Nephron progenitor cell (in vitro differentiated cells): ENCODE results near the gene QSOX1.
A peak's percentile ranks its signal among the peaks of the same experiment; 100 is the strongest.

Experiments used
- DNase-seq: peaks from one replicate; pipeline ENCODE4 v3.0.0; 2021
- H3K27ac Mint-ChIP-seq: 2 replicates; pipeline ENCODE4 v1.8.0; 2021; ENCODE audit warnings: mild to moderate bottlenecking, moderate library complexity, mixed read lengths
- H3K27me3 Mint-ChIP-seq: 2 replicates; pipeline ENCODE4 v1.8.0; 2021; ENCODE audit warnings: mild to moderate bottlenecking, low read depth, mixed read lengths; ENCODE audit not compliant: poor library complexity
- H3K36me3 Mint-ChIP-seq: 2 replicates; pipeline ENCODE4 v1.8.0; 2021; ENCODE audit warnings: low read depth, mixed read lengths
- H3K4me1 Mint-ChIP-seq: 2 replicates; pipeline ENCODE4 v1.8.0; 2021; ENCODE audit warnings: mixed read lengths
- H3K4me3 Mint-ChIP-seq: 2 replicates; pipeline ENCODE4 v1.8.0; 2021; ENCODE audit warnings: mild to moderate bottlenecking, moderate library complexity, mixed read lengths
- H3K9me3 Mint-ChIP-seq: 2 replicates; pipeline ENCODE4 v1.8.0; 2021; ENCODE audit warnings: mild to moderate bottlenecking, moderate library complexity, mixed read lengths
- TF ChIP-seq, protein P1 (sequence below): fragments of 200-600 bp; sonication (generic); IDR thresholded peaks from 2 replicates; pipeline ENCODE4 v1.5.0; 2021; ENCODE audit warnings: antibody characterized with exemption

QSOX1 gene

DNA sequence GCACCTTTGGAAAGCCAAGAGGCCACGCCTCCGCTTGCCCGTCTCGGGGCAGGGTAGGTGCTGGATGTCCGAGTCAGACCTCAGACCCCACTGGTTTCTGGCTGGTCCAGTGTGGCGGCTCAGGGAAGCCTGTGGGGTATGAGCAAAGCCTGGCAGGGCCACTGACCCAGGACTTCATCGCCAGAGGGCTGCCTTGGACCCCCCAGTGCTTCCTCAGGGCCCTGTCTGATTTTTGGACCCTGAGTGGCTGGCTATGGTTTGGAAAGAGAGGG is 95.8 kb downstream of the QSOX1 start:
- Mint-ChIP-seq H3K27me3 (peaks cover 71% of the 10 kb centered on the region), H3K4me3 (no peak overlapping the region), H3K4me1 (peaks cover 20% of the 10 kb centered on the region), H3K27ac (no peak overlapping the region), H3K36me3 (no peaks in the 10 kb centered on the region), H3K9me3 (no peaks in the 10 kb centered on the region)
- TF ChIP-seq, protein P1, sequence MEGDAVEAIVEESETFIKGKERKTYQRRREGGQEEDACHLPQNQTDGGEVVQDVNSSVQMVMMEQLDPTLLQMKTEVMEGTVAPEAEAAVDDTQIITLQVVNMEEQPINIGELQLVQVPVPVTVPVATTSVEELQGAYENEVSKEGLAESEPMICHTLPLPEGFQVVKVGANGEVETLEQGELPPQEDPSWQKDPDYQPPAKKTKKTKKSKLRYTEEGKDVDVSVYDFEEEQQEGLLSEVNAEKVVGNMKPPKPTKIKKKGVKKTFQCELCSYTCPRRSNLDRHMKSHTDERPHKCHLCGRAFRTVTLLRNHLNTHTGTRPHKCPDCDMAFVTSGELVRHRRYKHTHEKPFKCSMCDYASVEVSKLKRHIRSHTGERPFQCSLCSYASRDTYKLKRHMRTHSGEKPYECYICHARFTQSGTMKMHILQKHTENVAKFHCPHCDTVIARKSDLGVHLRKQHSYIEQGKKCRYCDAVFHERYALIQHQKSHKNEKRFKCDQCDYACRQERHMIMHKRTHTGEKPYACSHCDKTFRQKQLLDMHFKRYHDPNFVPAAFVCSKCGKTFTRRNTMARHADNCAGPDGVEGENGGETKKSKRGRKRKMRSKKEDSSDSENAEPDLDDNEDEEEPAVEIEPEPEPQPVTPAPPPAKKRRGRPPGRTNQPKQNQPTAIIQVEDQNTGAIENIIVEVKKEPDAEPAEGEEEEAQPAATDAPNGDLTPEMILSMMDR: no peak
- DNase-seq: no peak

DNA sequence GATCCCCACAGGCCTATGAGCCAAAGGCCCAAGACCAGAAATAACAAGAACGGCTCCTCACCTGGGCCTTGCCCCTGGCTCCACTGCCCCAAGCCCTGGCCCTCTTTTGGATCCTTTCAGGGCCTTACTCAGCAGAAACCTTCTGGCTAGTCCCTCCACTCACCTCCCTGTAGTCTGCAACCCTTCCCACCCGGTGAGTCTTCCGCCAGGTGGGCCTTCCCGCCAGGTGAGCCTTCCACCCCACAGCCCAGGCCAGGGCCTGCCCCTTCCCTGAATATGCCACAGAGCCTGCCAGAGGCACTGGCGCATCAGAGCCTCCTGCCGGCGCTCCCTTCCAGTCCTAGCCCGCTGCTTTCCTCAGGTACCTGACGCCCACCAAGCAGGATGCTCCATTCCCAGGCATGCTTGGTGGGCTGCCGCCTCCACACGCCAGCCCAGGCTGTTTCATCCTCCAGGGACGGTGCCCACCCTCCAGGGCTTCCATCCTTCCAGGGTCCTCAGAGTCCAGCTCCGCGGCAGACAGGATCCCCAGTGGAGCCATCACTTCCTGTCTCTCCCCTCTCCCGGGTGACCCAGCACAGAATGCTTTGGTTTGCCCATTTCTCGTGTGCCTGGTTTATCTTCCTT is 96.3 kb downstream of the QSOX1 start:
- Mint-ChIP-seq H3K4me3 (no peak overlapping the region), H3K9me3 (no peaks in the 10 kb centered on the region), H3K36me3 (no peaks in the 10 kb centered on the region), H3K27me3 (peaks cover 71% of the 10 kb centered on the region), H3K27ac (no peak overlapping the region), H3K4me1 (peaks cover 26% of the 10 kb centered on the region)
- no peak for DNase-seq
- TF ChIP-seq, protein P1: no peak

DNA sequence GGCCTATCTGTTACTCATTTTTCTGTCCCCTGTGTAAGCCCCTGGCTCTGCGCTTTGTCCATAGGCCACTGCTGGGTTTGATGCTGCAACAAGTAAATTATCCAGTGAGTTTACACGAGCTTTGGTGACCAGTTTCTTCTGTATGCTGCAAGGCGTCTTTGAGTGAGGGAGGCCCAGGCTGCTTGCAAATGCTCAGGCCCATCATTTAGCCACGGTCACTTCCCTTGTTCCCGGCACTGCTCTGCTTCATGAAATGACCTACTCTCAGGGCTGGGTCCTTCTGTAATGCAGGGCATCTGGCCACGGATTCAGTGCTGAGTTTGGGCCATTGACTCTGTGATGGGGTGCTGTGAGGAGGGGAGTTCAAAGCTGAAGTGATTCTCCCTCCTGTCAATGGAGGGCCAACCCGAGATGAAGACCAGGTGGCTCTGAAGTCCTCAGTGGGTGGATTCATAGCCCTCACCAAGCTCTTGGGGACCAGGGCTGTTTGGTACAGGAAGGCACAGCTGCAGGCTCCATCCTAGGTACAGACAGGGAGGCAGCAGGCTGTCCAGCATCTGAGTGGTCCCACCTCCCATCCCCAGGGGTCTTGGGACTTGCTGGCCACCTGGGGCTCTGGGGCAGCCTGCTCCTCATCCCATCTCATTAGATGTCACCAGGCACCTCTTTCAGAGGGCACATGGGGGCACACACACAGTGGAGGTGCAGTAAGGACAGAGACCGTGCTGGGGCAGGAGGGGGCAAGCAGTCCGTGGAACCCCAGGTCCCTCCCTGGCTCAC is 97.0 kb downstream of the QSOX1 start:
- peaks cover 77% of the 10 kb centered on the region for H3K27me3 Mint-ChIP-seq
- no peak overlapping the region for H3K4me3 Mint-ChIP-seq
- TF ChIP-seq, protein P1: no peak
- peaks cover 33% of the 10 kb centered on the region for H3K4me1 Mint-ChIP-seq
- no peak for DNase-seq
- H3K27ac Mint-ChIP-seq: no peak overlapping the region
- no peaks in the 10 kb centered on the region for H3K9me3 Mint-ChIP-seq
- H3K36me3 Mint-ChIP-seq: no peaks in the 10 kb centered on the region

DNA sequence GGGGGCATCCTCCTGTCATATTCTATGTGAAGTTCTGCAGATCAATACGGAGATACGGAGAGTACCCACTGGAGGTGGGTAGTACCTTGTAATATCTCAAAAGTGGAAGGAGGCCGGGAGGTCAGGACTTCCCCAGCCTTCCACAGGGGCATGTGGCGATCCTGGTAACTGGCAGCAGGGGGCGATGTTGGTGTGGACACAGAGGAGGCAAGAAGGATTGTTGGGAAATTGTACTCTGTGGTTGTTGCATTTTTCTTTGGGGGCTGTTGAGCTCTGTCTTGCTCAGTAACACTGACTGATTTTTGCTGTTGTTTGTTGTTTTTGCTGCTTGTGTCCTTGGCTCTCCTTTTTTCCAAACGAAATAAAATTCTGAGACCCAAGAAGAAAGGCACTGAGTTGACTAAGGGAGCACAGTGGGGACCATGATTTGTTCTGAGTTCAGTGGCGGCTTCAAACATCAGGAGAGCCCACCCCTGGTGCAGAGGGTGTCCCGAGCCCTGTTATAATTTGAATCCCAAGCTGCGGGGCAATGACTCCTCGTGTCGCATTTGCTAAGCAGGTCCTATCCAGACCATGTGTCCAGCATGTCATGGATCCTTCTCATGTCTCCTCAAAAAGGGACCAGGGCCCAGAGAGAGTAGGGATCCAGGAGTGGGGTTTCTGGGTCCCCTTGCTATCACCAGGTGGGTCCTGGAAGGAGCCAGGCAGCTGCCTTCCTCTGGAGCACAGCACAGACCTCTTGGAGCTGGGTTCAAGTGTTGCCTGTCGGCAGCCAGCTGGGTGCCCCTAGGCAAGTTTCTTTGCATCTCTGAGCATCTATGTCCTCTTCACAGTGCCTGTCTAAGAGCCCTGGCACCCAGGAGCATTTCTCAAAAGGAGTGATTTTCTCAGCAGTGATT is 98.2 kb downstream of the QSOX1 start:
- TF ChIP-seq, protein P1: peak; percentile 75
- no peak overlapping the region for H3K27ac Mint-ChIP-seq
- no peak overlapping the region for H3K4me3 Mint-ChIP-seq
- peaks cover 77% of the 10 kb centered on the region for H3K27me3 Mint-ChIP-seq
- peaks cover 41% of the 10 kb centered on the region for H3K4me1 Mint-ChIP-seq
- H3K9me3 Mint-ChIP-seq: no peaks in the 10 kb centered on the region
- DNase-seq: peak; percentile 77
- no peaks in the 10 kb centered on the region for H3K36me3 Mint-ChIP-seq
